NCI-H2081 (cell line): ENCODE results near the gene ARHGAP24.
"Not testable (repeated sequence)": the region's sequence is repeated elsewhere in the genome, so short reads cannot be mapped to it uniquely, and the experiment has no call there.

Experiments used
- DNase-seq, 2 experiments: peaks; one replicate each; lab custom pipeline; 2025; lab: John Stamatoyannopoulos, UW

The ARHGAP24 gene

DNA sequence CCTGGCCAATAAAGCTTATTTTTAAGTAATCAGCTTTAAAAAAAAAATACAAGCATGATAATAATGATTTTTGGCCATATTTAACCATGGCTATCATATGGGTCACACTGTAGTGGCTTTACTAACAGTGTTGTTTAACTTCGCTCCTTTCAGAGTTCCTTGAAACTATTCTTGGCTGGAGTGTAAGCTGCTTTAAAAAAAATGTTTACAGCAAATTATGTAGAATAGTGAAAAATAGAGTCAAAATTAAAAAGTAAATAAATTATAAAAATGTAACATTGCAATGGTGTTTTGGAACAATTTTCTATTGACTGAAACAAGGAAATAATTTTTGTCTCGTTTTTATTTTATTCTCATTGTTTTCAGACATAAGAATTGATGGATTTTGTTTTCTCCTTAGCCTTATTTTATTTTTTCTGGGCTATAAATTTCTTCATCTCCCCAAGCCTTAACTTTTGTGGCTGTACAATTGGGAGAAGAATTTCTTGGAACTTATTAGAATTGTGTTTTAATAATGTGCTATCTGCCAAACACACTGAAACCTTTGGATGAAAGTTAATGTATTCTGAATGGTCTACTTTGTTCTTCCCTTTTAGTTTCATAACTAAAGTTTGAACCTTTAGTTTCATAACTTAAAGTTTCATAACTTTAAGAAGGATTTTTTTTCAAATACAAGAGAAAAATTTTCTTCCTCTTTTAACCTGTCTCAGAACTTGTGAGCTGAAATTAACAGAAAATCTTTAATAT is 182.0 kb downstream of the ARHGAP24 start:
- DNase-seq, result no peak

DNA sequence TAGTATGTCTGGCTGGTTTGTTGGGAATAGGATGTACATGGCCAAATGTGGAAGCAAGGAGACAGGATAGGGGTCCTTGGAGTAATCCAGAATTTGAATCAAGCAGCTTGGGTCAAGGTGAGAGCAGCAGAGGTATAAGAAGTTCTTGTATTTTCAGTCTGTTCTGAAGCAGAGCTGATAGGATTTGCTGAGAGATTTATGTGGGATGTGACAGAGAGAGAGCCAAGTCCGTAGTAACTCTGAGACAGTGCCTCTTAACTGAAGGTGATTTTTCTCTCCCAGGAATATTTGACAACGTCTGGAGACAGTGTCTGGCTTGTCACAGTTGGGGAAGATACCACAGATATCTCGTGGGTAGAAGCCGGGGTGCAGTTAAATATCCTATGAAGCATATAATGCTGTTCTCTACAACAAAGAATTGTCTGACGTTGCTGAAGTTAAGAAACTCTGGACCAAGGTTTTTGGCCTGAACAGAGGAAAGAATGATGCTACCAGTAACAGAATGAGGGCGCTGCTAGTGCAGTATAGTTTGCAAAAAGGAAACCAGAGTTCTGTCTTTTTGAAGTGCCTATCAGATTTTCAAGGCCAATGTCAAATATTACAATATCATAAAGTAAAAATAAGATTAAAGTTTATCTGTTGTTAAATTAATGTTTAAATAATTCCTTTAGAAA is 184.0 kb downstream of the ARHGAP24 start:
- DNase-seq, result no peak

GRCh38 chr4:85659610-85660218 is 184.8 kb downstream of the ARHGAP24 start:
- no peak for DNase-seq

GRCh38 chr4:85666625-85667024 is 191.7 kb downstream of the ARHGAP24 start:
- DNase-seq, result not testable (repeated sequence)

- no peak for DNase-seq
Observed at GRCh38 chr4:85669204-85669603, 194.3 kb downstream of the ARHGAP24 start.

GRCh38 chr4:85669992-85670548 is 195.1 kb downstream of the ARHGAP24 start:
- no peak for DNase-seq

DNA sequence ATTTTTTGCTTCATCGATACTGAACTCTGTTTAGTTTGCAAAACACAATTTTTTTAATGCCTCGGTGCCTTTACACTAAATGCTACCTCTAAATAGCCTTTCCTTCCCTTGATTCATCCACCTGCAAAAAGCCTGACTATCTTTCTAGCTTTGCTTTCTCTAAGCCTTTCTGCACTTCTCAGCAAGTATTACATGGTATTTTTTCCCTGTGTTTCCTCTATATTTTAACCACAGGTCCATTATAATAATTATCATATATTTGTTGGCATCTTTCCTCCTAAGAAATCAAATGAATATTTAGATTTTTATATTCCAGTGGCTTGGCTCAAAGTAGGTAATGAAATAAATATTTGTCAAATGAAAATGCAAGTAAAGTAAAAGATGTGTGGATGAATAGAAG is 196.2 kb downstream of the ARHGAP24 start:
- no peak for DNase-seq

GRCh38 chr4:85672116-85672515 is 197.2 kb downstream of the ARHGAP24 start:
- DNase-seq, result no peak

DNA sequence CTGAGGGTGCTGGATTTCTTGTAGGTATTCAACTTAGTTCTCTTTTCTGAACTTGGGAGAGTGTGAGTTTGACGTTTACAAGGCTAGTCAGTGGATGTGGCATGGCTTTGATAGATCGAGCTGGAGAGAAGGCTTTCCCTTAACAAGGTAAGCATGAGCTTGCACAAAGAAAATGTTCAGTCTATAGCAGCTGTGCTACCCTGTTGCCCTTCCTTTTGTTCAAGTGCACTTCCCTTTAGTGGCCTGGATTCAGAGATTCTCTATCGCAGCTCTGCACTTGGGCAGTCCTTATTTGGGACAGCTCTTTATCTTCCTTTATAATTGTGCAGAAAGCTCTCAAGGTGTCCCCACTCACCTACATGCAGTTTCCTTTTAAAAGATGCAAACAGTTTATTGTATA is 198.0 kb downstream of the ARHGAP24 start:
- DNase-seq, result no peak

GRCh38 chr4:85673540-85673939 is 198.6 kb downstream of the ARHGAP24 start:
- DNase-seq, result no peak

DNA sequence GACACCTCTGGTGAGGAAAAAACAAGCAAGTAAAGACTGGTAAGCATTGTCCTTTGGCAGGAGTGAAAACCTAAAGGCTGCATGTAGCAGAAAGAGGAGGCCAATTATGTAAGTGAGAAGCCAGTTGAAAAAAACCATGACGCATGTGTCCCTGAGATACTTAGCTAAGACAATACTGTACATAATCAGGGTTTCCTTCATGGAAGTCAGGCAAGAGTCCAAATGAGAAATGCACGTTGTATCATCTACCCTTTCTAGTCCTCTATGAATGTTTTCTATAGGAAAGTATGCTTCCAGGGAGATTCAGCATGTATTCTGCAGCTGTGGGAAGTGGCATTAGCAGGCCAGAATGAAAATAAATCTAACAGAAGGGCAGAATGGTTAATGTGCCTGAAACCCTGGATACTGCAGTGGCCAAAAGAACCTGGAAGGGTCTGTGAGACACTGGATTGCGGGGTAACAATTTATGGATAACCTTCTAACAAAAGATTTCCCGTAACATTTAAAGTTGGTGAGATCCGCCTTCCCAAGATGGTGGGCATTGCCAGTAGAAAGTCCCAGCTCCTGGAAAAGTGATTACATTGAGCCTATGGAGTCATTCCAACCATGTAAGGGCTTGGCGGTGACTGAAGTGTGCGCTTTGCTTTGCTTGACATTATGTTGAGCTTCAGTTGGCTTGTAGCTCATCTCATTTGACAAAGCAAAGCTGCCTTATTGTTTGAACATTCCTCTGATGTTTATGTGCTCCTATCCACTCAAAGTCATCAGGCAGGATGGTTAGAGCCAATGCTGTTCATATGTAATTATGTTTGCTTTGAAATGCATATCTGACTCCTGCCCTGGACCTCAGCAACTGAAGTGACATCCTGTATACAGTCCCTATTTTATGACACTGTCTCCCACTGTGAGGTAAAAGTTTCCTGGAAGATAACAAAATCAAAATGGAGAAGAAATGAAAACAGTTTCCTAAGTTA is 200.4 kb downstream of the ARHGAP24 start:
- peak; percentile 15 to 73 for DNase-seq

GRCh38 chr4:85676050-85676425 is 201.1 kb downstream of the ARHGAP24 start:
- DNase-seq, result peak; percentile 12 to 70

DNA sequence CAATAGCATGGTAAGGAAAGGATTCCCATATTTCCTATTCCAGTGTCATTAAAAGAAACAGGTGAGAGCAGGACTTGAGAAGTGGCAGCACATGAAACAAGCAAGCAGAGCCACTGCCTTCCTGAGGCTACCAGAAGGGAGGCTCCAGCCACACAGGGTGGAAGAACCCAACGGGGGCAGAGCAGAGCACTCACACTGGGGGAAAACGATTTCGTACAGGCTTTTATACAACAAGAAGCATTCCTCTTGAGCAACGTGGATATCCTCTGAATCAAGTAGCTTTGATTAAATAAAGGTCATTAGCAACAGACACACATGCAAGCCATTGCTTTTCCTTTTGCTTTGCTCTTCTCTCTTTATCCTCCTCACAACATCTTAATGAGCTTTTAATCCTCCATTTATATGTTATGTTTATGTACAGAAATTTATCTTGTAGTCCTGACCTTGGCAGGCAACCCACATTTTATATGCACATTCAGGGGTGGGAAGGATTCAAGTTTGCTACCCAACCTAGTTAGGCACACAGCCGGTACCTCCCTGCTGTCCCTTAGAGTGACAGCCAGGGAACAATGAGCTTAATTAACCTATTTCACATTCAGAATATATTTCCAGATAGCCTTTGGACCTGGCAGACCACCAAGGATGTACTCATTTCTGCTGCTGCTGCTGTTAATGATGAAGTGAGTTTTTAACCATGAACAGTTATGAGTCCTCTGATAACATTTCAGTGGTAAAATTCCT is 202.1 kb downstream of the ARHGAP24 start:
- peak in 1 of 2 experiments; percentile 34 for DNase-seq

DNA sequence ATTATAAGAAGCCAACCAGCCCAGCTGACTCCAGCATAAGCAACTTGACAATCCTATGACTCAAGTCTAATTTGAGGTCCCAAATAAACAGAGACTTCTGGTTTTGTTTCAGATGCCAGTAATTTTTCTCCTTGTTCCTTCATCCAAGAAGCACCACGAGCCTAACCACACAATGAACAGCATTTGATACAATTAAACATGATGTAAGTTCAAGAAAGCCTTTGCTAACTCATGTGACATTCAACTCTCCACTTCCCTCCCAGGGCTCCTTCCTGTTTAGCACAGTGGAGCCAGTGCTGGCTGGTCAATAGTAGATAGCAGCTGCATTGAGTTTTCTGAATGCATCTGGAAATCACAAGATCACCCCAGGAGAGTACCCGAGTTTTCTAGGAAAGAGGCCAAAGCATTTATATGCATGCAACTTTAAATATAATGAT is 206.3 kb downstream of the ARHGAP24 start:
- peak in 1 of 2 experiments; percentile 5 for DNase-seq

DNA sequence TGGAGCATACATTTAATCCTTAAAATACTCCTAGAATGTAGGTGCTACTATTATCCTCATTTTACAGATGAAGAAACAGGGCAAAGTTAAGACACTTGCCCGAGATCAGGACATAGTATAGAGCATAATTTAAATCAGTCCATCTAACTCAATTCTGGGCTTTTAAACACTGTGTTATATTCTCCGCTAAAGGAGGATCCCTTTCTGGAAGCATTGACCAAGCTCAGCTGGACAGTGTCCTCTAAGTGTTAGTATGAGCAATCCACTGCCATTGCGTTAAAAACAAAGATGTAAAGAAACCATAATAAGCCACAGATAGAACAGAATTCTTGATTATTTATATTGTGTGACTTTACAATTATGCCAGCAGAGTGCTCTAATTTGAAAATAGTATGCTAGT is 207.0 kb downstream of the ARHGAP24 start:
- DNase-seq, result no peak

DNA sequence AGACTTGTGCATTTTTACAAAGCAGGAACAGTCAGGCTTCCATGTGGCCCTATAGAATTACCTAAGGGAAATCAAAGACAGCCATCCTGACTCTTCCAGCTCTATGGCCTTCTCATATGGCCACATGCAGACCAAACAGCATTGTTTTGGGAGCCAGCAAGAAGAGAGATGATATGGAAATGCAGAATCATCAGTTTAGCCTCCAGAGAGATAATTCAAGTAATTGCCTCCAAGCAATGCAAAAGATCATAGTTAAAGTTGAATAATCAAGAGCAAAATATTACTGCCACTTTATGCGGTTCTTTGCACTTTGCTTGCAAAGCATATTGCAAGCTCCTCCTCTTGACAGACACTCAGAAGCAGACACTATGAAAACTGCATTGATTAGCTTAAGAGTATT is 207.4 kb downstream of the ARHGAP24 start:
- DNase-seq, result no peak

DNA sequence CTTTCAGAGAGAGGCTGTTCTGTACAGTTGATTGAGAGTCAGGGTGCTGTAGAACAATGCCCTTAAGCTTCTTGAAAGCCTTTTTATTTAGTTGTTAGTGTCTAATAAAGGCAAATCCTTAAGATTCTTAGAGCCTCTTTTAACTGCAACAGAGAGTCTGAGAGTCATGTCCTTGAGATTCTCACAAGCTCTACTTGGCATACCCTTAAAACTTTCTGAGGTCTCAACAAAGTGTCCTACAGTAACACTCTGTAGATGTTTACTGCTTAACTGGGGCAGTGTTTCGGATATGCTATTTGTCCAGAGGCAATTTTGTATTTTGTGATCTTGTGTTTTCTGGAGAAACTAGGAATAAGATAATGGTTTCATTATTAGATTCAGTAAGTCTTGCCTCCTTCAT is 209.7 kb downstream of the ARHGAP24 start:
- no peak for DNase-seq

DNA sequence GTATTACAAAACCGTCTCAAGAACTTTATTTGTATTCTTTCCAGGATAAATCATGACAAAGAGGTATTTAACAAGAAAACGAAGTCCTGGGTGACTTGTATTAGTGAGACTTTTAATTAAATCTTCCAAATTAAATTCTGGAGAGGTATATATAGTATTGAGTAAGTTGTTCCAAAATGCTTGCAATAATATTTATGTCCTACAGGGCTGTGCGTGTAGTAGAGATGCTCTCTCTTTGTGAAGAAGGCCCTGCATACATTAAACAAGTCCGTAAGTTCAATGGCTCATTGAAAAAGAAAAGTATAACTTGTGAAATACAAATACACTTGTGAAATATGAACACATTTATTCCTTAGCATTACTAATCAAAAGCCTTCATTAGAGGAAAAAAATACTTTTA is 211.4 kb downstream of the ARHGAP24 start:
- DNase-seq, result no peak

GRCh38 chr4:85688055-85688740 is 213.2 kb downstream of the ARHGAP24 start:
- no peak for DNase-seq

- no peak for DNase-seq
Observed at GRCh38 chr4:85696661-85697060, 221.7 kb downstream of the ARHGAP24 start.
